Hepatic stellate cell (primary cell): Measurements from ENCODE around the gene SEMA3F.

Source experiments
- DNase-seq: peaks from one replicate; pipeline ENCODE4 v3.0.0; 2011; ENCODE audit warnings: low spot score

The SEMA3F gene

GRCh38 chr3:50155891-50156290 lies 767 bp downstream of the SEMA3F start:
- no peak for DNase-seq

GRCh38 chr3:50156549-50157493 lies 1.7 kb downstream of the SEMA3F start:
- no peak for DNase-seq

GRCh38 chr3:50157827-50158529 lies 2.9 kb downstream of the SEMA3F start:
- DNase-seq = no peak

GRCh38 chr3:50158530-50159146 lies 3.5 kb downstream of the SEMA3F start:
- DNase-seq = no peak

- no peak for DNase-seq
Measured at GRCh38 chr3:50160561-50160983, 5.4 kb downstream of the SEMA3F start.

- no peak for DNase-seq
Measured at GRCh38 chr3:50161320-50161719, 6.2 kb downstream of the SEMA3F start.

GRCh38 chr3:50162034-50162883 lies 7.1 kb downstream of the SEMA3F start:
- no peak for DNase-seq

- DNase-seq = peak; percentile 96
Measured at GRCh38 chr3:50163572-50164455, 8.7 kb downstream of the SEMA3F start.

GRCh38 chr3:50164481-50164880 lies 9.4 kb downstream of the SEMA3F start:
- no peak for DNase-seq

GRCh38 chr3:50164984-50165909 lies 10.1 kb downstream of the SEMA3F start:
- DNase-seq = peak; percentile 70

- no peak for DNase-seq
Measured at GRCh38 chr3:50165910-50166538, 10.9 kb downstream of the SEMA3F start.

GRCh38 chr3:50166620-50167019 lies 11.5 kb downstream of the SEMA3F start:
- DNase-seq = no peak

GRCh38 chr3:50167069-50167840 lies 12.1 kb downstream of the SEMA3F start:
- no peak for DNase-seq

- no peak for DNase-seq
Measured at GRCh38 chr3:50167841-50168209, 12.7 kb downstream of the SEMA3F start.

GRCh38 chr3:50168388-50168787 lies 13.3 kb downstream of the SEMA3F start:
- no peak for DNase-seq

- no peak for DNase-seq
Measured at GRCh38 chr3:50168791-50169190, 13.7 kb downstream of the SEMA3F start.

- DNase-seq = no peak
Measured at GRCh38 chr3:50169232-50169832, 14.2 kb downstream of the SEMA3F start.

GRCh38 chr3:50169858-50170257 lies 14.7 kb downstream of the SEMA3F start:
- DNase-seq = no peak
